HG02970 (cell line): ENCODE measurements around the gene MTERF1.
"Not testable (repeated sequence)": the region's sequence is repeated elsewhere in the genome, so short reads cannot be mapped to it uniquely, and the experiment has no call there.

ENCODE experiments used
- ATAC-seq: cut with Tn5 transposase; IDR thresholded peaks from one replicate; pipeline ENCODE4 v1.9.1; 2021; ENCODE audit warnings: mild to moderate bottlenecking, moderate library complexity, moderate number of reproducible peaks; ENCODE audit not compliant: unreplicated experiment, low FRiP score

The MTERF1 gene

DNA sequence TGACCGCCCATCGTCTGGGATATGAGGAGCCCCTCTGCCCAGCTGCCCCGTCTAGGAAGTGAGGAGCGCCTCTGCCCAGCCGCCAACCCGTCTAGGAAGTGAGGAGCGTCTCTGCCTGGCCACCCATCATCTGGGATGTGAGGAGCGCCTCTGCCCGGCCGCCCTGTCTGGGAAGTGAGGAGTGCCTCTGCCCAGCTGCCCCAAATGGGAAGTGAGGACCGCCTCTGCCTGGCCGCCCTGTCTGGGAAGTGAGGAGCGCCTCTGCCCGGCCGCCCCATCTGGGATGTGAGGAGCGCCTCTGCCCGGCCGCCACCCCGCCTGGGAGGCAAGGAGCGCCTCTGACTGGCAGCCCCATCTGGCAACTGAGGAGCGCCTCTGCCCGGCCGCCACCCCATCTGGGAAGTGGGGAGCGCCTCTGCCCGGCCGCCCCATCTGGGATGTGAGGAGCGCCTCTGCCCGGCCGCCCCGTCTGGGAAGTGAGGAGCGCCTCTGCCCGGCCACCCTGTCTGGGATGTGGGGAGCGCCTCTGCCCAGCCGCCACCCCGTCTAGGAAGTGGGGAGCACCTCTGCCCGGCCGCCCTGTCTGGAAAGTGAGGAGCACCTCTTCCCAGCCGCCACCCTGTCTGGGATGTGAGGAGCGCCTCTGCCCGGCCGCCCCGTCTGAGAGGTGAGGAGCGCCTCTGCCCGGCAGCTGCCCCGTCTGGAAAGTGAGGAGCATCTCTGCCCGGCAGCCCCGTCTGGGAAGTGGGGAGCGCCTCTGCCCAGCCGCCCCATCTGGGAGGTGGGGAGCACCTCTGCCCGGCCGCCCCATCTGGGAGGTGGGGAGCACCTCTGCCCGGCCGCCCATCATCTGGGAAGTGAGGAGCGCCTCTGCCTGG lies 7.1 kb upstream of the MTERF1 start:
- not testable (repeated sequence) for ATAC-seq

DNA sequence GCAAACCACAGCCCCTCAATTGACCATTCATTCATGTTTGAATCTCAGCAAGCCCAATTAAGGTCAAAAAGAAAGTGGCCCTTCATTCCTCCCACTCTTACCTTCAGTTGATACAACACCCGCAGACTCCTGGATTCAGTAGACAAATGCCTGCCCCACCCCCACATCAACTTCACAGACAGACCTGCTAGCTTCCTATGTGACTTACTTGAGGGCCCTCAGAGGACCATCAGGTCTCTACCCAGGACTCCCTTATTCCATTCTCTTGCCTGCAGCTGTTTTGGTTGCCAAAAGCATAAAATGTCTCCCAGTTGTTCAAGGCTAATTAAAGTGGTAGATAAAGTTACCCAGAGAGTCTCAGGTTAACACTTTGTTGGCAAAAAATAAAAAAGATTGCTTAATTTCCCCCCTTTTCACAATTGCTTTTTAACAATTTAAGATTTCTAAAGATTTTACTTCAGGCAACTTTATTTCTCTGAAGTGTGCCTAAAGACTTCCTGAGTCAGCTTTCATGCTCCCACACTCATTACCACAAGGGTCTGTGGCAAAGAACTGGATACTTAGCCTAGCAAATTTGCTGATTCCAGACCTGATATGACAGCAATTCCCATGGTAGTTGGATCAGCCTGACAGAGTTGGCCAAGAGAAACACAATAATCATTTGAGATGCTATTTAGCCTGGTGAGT lies 3.3 kb upstream of the MTERF1 start:
- ATAC-seq, result no peak

- no peak for ATAC-seq
These were observed 488 bp downstream of the MTERF1 start for GRCh38 chr7:91880016-91880412.

DNA sequence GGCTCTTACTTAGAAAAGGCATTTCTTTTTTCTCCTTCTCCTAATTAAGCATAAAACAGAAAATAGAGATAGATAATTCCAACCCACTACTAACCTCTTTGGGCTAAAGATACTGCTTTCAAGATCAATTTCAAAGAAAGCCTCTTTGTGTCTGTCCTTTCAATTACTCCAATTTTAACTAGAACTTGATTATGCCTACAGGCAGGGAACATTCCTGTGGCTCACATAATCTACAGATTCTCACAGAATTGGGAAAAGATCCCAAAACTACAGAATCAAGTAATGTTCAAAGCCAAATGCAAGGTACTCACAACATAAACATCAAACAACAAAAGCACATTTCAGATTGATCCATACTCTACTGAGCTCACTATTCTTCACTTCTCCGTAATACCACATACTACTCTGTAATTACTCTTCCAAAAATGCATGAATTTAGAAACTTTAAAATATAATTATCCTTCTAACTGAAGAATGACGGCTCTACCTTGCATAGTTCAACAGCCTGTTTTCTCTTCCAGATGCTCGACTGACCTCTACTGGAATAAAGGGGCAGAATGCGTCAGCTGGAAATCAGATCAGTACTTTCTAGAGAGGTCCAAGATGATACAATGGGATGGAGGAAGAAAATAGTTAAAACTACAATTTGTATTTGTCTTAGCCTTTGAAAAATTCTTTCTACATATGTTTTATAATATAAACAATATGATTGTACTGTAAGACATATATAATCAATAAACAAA lies 3.9 kb downstream of the MTERF1 start:
- no peak for ATAC-seq

DNA sequence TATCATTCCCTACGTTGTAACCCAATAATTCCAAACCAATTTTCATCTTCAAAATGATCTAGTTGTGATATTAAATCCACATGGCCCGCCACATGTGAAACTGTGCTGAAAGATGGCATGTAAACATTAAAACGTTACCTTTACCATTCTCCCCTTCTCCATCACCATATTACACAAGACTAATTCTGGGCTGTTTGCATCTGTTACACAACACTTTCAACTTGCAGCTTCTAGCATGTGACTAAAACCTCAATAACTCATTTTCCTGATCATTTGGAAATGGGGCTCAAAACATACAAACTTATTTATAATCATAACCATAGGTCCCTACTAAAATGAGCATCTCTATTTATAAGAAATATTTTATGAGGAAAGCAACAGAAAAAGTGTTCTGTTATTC lies 4.7 kb downstream of the MTERF1 start:
- no peak for ATAC-seq

GRCh38 chr7:91872928-91873327 lies 7.6 kb downstream of the MTERF1 start:
- no peak for ATAC-seq

GRCh38 chr7:91872069-91872468 lies 8.4 kb downstream of the MTERF1 start:
- no peak for ATAC-seq

- ATAC-seq, result no peak
These were observed 10.8 kb downstream of the MTERF1 start for GRCh38 chr7:91869661-91870060.

- no peak for ATAC-seq
These were observed 13.8 kb downstream of the MTERF1 start for GRCh38 chr7:91866599-91867148.

- ATAC-seq, result no peak
These were observed 15.0 kb downstream of the MTERF1 start for GRCh38 chr7:91865511-91865910.

- ATAC-seq, result not testable (repeated sequence)
These were observed 15.9 kb downstream of the MTERF1 start for GRCh38 chr7:91864604-91865003.

GRCh38 chr7:91864070-91864469 lies 16.4 kb downstream of the MTERF1 start:
- ATAC-seq, result no peak

DNA sequence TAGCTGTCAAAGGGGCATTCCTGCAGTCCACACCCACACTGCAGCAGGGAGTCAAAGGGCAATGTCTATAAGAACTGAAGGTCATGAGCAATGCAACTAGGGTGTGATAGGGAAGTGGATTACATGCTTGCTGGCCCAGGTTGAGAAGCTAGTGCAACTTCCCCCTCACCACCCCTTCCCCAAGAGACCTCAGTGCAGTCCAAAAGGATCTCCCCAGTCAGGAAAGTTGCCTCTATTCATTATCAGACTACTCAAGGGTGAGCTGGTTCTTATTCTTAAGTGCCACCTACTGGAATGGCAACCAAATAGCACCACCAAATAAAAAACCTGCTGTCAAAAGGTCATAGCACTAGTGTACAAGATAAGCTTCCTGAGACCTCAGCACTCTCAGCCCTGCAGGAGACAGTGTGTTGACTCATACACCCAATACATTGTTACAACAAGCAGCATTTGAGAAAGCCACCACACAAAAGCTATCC lies 28.2 kb downstream of the MTERF1 start:
- no peak for ATAC-seq

GRCh38 chr7:91850455-91850854 lies 30.0 kb downstream of the MTERF1 start:
- ATAC-seq, result no peak

GRCh38 chr7:91847876-91848588 lies 32.5 kb downstream of the MTERF1 start:
- ATAC-seq, result no peak

DNA sequence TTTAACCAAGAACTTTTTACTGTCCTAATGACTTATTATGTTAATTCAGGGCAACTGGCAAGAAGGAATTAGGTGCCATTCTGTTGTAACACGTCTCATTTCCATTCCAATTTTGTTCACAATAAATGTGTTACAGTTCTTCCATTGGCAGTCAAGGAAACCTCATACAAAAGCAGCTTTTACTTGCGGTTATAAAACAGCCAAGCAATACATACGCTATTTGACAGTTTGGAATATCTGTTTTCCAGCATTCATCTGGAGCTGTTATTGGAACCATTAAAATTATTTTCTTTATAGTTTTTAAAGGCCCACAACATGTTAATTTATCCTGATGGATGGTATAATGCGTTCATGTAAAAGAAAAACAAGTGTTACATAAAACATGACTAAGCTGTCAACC lies 33.3 kb downstream of the MTERF1 start:
- no peak for ATAC-seq

DNA sequence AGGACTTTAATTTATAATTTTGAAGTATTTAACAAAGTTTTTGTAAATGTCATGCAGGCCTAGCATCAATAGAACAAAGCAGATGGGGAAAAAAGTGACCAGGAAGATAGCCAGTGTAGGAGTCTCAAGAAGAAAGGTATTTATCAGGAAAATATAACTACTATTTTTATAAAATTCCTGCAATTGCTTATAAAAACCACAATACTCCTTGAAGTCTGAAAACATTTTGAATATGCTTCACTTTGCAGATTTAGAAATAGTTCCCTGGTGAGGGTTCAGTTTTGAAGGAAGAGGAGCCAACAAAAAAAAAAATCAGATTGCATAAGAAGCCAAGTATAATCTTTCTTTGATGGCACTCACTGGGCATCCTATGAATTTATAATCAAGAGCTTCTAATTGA lies 34.1 kb downstream of the MTERF1 start:
- ATAC-seq, result no peak

DNA sequence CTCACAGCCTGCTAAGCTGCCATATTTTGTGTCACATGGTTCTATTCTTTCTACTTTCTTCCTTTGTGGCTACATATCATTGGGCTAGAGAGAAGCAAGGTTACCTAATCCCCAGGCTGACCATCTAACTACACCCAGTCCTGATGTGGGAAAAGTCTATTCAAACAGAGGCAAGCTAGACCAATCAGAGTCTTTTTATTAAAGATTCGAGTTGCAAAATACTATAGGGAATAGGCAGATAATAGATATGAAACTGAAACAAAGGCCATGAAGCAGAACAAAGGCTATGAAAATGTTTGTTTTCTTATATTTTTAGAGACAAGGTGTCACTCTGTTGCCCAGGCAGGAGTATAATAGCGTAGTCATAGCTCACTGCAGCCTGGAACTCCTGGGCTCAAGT lies 36.7 kb downstream of the MTERF1 start:
- ATAC-seq, result no peak

GRCh38 chr7:91838439-91838838 lies 42.1 kb downstream of the MTERF1 start:
- ATAC-seq, result no peak

DNA sequence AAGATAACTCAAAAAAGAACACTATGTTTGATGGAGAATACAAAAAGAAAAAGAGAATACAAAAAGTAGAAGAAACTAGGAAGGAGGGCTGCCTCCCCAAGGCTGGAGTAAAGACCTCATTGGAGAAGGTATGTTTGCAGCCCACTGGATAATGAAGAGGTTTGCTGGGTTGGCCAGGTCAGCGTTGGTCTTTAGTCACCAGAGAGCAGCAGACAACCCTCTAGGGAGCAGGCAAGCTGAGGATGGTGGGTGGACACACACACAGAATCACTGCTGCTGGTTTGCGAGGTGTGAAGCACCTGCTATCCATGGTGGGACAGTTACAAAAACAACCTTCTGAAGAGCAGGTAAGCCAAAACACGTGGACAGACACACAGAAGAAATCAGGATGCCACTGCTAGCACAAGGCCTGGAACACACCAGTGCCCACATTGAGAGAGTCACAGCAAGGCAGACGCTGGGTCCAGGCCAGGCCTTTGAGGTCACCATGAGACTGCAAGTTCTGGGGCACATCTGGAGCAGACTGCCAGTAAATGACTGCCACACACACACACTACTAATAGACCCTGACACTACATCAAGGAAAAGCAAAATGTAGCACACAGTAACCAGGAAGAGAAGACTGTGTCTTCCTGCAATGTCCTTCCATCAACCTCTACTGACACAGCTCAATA lies 43.0 kb downstream of the MTERF1 start:
- no peak for ATAC-seq
